Measurements from ENCODE around the gene DENND10. TPM values are rescaled to one million over a fixed set of nuclear protein-coding genes. Genes with fewer than 3 reads are reported as not detected.
"Not testable (repeated sequence)": the region's sequence is repeated elsewhere in the genome, so short reads cannot be mapped to it uniquely, and the experiment has no call there.

DENND10 gene
- total RNA-seq, 1 experiment from 2014 or later: 27.2 TPM

DNA sequence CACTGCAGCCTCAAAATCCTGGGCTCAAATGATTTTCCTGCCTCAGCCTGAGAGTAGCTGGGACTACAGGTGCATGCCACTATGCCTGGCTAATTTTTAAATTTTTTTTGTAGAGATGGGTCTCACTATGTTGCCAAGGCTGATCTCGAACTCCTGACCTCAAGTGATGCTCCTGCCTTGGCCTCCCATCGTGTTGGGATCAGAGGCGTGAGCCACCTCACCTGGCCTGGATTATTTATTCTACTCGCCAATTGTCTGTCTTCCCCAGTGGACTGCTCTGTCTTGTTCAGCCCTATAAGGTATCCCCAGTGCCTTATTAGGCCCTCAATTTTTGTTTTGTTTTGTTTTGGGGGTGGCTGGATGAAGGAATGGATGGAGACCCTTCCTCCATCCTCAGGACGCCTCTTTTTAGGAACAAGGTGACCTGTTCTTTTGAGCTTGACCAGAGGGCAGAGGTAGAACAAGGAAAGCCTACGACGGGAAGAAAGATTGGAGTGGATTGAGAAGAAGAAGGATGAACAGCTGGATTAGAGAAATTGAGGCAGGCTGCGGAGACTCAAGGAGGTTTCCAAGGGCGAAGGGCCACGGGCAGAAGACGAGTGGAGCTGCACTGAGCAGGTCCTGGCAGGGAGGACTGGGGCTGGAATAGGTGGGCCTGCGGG lies 541 bp upstream of the DENND10 start:
- Mint-ChIP-seq H3K27ac (ENCODE audit: low read depth, unreplicated experiment) (no peak overlapping the region), H3K4me3 (ENCODE audit: unreplicated experiment) (peak overlapping the region; percentile 66), H3K4me1 (ENCODE audit: insufficient read depth, unreplicated experiment) (peaks cover 19% of the 10 kb centered on the region), H3K9me3 (ENCODE audit: unreplicated experiment) (no peaks in the 10 kb centered on the region), H3K36me3 (ENCODE audit: insufficient read depth, unreplicated experiment) (peaks cover 9% of the 10 kb centered on the region), H3K27me3 (ENCODE audit: insufficient read depth, unreplicated experiment) (no peaks in the 10 kb centered on the region)
- BruUV-seq (replicated peaks): no TSS peak
- no peak for DNase-seq (ENCODE audit: unreplicated experiment)
- TF ChIP-seq, protein P1, sequence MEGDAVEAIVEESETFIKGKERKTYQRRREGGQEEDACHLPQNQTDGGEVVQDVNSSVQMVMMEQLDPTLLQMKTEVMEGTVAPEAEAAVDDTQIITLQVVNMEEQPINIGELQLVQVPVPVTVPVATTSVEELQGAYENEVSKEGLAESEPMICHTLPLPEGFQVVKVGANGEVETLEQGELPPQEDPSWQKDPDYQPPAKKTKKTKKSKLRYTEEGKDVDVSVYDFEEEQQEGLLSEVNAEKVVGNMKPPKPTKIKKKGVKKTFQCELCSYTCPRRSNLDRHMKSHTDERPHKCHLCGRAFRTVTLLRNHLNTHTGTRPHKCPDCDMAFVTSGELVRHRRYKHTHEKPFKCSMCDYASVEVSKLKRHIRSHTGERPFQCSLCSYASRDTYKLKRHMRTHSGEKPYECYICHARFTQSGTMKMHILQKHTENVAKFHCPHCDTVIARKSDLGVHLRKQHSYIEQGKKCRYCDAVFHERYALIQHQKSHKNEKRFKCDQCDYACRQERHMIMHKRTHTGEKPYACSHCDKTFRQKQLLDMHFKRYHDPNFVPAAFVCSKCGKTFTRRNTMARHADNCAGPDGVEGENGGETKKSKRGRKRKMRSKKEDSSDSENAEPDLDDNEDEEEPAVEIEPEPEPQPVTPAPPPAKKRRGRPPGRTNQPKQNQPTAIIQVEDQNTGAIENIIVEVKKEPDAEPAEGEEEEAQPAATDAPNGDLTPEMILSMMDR (IDR thresholded peaks at IDR 0.05; ENCODE audit: unreplicated experiment): no peak
- intact Hi-C loops (cut with micrococcal nuclease): no loop called here
- ChIA-PET POLR2A (interaction anchor here (0.7 to 11.2 kb wide), 7 partner anchors 8 to 359 kb away, joined by 3 to 126 read pairs (median 4); partner anchors contain the start of gene EIF3A), CTCF (interaction anchor here (0.6 to 1.3 kb wide), 2 partner anchors 20 to 75 kb away, joined by 3 read pairs; no protein-coding TSS in a partner anchor)

DNA sequence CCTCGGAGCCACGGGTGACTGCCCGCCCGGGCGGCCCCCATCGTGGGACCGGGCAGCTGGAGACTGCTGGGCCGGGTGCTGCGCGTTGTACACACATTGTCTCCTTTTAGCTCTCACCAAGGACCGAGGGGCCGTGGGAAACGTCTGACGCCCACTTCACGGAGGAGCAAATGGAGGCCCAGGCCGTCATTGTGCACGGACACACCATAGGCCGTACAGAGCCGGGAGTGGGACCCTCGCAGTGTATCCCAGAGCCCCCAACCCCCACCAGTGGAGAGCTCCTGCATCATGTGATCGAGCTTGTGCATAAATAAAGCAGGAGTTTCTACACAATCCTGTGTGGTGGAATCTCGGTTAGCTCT lies 722 bp downstream of the DENND10 start:
- peaks cover 21% of the 10 kb centered on the region for H3K36me3 Mint-ChIP-seq (ENCODE audit: insufficient read depth, unreplicated experiment)
- no TSS peak for BruUV-seq (replicated peaks)
- CTCF ChIA-PET: interaction anchor here (0.6 to 1.3 kb wide), 2 partner anchors 22 to 23 kb away, joined by 3 to 5 read pairs; no protein-coding TSS in a partner anchor
- H3K27me3 Mint-ChIP-seq (ENCODE audit: insufficient read depth, unreplicated experiment): no peaks in the 10 kb centered on the region
- DNase-seq (ENCODE audit: unreplicated experiment): peak; percentile 25
- H3K27ac Mint-ChIP-seq (ENCODE audit: low read depth, unreplicated experiment): no peak overlapping the region
- POLR2A ChIA-PET: interaction anchor here (0.6 to 11.2 kb wide), 12 partner anchors 8 to 768 kb away, joined by 3 to 126 read pairs (median 4); partner anchors contain the start of genes EIF3A and MCMBP
- H3K4me3 Mint-ChIP-seq (ENCODE audit: unreplicated experiment): peak overlapping the region; percentile 66
- H3K4me1 Mint-ChIP-seq (ENCODE audit: insufficient read depth, unreplicated experiment): peaks cover 19% of the 10 kb centered on the region
- H3K9me3 Mint-ChIP-seq (ENCODE audit: unreplicated experiment): no peaks in the 10 kb centered on the region
- TF ChIP-seq, protein P1 (IDR thresholded peaks at IDR 0.05; ENCODE audit: unreplicated experiment): no peak
- intact Hi-C loops (cut with micrococcal nuclease): loop anchor here (1.0 kb wide), 1 partner anchor 24 kb away; the partner anchor contains the start of gene EIF3A

- Mint-ChIP-seq H3K36me3 (ENCODE audit: insufficient read depth, unreplicated experiment) (peaks cover 26% of the 10 kb centered on the region), H3K27me3 (ENCODE audit: insufficient read depth, unreplicated experiment) (no peaks in the 10 kb centered on the region), H3K9me3 (ENCODE audit: unreplicated experiment) (no peaks in the 10 kb centered on the region), H3K4me1 (ENCODE audit: insufficient read depth, unreplicated experiment) (peaks cover 17% of the 10 kb centered on the region), H3K27ac (ENCODE audit: low read depth, unreplicated experiment) (no peak overlapping the region), H3K4me3 (ENCODE audit: unreplicated experiment) (peak overlapping the region; percentile 66)
- intact Hi-C loops (cut with micrococcal nuclease): no loop called here
- ChIA-PET POLR2A (interaction anchor here (0.6 to 11.2 kb wide), 10 partner anchors 9 to 768 kb away, joined by 3 to 126 read pairs (median 4); partner anchors contain the start of genes EIF3A and MCMBP), CTCF (no interaction called here)
- TF ChIP-seq, protein P1 (IDR thresholded peaks at IDR 0.05; ENCODE audit: unreplicated experiment): no peak
- TSS peak; percentile 50 for BruUV-seq (replicated peaks)
- no peak for DNase-seq (ENCODE audit: unreplicated experiment)
Observed at GRCh38 chr10:119105155-119105554, 1.2 kb downstream of the DENND10 start.

DNA sequence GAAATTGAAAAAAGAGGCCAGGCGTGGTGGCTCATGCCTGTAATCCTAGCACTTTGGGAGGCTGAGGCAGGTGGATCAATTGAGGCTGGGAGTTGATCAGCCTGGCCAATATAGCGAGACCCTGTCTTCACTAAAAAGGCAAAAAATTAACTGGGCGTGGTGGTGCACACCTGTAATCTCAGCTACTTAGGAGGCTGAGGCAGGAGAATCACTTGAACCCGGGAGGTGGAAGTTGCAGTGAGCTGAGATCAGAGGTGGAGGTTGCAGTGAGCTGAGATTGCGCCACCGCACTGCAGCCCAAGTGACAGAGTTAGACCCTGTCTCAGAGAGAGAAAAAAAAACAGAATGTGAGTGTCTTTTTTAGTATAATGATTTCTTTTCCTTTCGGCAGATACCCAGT lies 2.0 kb downstream of the DENND10 start:
- DNase-seq (ENCODE audit: unreplicated experiment); H3K4me3 Mint-ChIP-seq (ENCODE audit: unreplicated experiment); H3K27me3 Mint-ChIP-seq (ENCODE audit: insufficient read depth, unreplicated experiment); H3K4me1 Mint-ChIP-seq (ENCODE audit: insufficient read depth, unreplicated experiment); BruUV-seq (replicated peaks); intact Hi-C loops (cut with micrococcal nuclease); H3K27ac Mint-ChIP-seq (ENCODE audit: low read depth, unreplicated experiment); H3K9me3 Mint-ChIP-seq (ENCODE audit: unreplicated experiment): not testable (repeated sequence)
- CTCF ChIA-PET: interaction anchor here (1.6 kb wide), 1 partner anchor 10 kb away, joined by 5 read pairs; no protein-coding TSS in a partner anchor
- peaks cover 32% of the 10 kb centered on the region for H3K36me3 Mint-ChIP-seq (ENCODE audit: insufficient read depth, unreplicated experiment)
- POLR2A ChIA-PET: interaction anchor here (11.2 kb wide), 1 partner anchor 26 kb away, joined by 126 read pairs; the partner anchor contains the start of gene EIF3A

DNA sequence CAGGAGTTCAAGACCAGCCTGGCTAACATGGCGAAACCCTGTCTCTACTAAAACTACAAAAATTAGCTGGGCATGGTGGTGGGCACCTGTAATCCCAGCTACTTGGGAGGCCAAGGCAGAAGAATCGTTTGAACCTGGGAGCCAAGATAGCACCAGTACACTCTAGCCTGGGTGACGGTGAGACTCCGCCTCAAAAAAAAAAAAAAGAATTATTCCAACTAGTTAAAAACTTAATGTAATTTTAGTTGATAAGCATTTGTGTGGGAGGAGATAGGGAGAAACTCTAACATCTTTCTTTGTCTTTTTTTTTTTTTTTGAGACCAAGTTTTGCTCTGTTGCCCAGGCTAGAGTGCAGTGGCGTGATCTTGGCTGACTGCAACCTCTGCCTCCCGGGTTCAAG lies 3.2 kb downstream of the DENND10 start:
- intact Hi-C loops (cut with micrococcal nuclease); H3K27ac Mint-ChIP-seq (ENCODE audit: low read depth, unreplicated experiment); H3K27me3 Mint-ChIP-seq (ENCODE audit: insufficient read depth, unreplicated experiment); H3K4me3 Mint-ChIP-seq (ENCODE audit: unreplicated experiment); DNase-seq (ENCODE audit: unreplicated experiment); BruUV-seq (replicated peaks); H3K9me3 Mint-ChIP-seq (ENCODE audit: unreplicated experiment); H3K4me1 Mint-ChIP-seq (ENCODE audit: insufficient read depth, unreplicated experiment): not testable (repeated sequence)
- ChIA-PET CTCF (interaction anchor here (1.6 kb wide), 1 partner anchor 9 kb away, joined by 5 read pairs; no protein-coding TSS in a partner anchor), POLR2A (interaction anchor here (11.2 kb wide), 1 partner anchor 27 kb away, joined by 126 read pairs; the partner anchor contains the start of gene EIF3A)
- H3K36me3 Mint-ChIP-seq (ENCODE audit: insufficient read depth, unreplicated experiment): peaks cover 37% of the 10 kb centered on the region

- H3K27ac Mint-ChIP-seq (ENCODE audit: low read depth, unreplicated experiment); H3K9me3 Mint-ChIP-seq (ENCODE audit: unreplicated experiment); intact Hi-C loops (cut with micrococcal nuclease); CTCF ChIA-PET; H3K4me1 Mint-ChIP-seq (ENCODE audit: insufficient read depth, unreplicated experiment); H3K27me3 Mint-ChIP-seq (ENCODE audit: insufficient read depth, unreplicated experiment); DNase-seq (ENCODE audit: unreplicated experiment); H3K4me3 Mint-ChIP-seq (ENCODE audit: unreplicated experiment); BruUV-seq (replicated peaks): not testable (repeated sequence)
- POLR2A ChIA-PET: interaction anchor here (11.2 kb wide), 1 partner anchor 28 kb away, joined by 126 read pairs; the partner anchor contains the start of gene EIF3A
- H3K36me3 Mint-ChIP-seq (ENCODE audit: insufficient read depth, unreplicated experiment): peaks cover 44% of the 10 kb centered on the region
Observed at GRCh38 chr10:119107771-119108170, 3.9 kb downstream of the DENND10 start.

All from MCF 10A (cell line).